OCI-LY7 (cell line): ENCODE data around the gene NHP2. TPM values are rescaled to one million over a fixed set of nuclear protein-coding genes. Genes with fewer than 3 reads are reported as not detected.

Experiments
- BruUV-seq: library from RNA; stranded (reverse); fragments of 400-500 nt; replicated peaks from 2 replicates; lab custom pipeline; 2021; lab: Mats Ljungman, UMichigan
- CTCF ChIA-PET: fragments of 300-600 bp; sonication (Branson Sonifier 250); formaldehyde crosslinking; loops from one replicate; lab custom pipeline; 2022; ENCODE audit warnings: antibody characterized with exemption; ENCODE audit not compliant: unreplicated experiment; lab: Charles Lee
- POLR2A ChIA-PET: fragments of 300-600 bp; sonication (Branson Sonifier 250); formaldehyde crosslinking; loops from one replicate; lab custom pipeline; 2022; ENCODE audit warnings: antibody characterized with exemption; lab: Charles Lee
- DNase-seq: peaks from one replicate; pipeline ENCODE4 v3.0.0-alpha.2; 2015; ENCODE audit warnings: low spot score
- H2AFZ ChIP-seq: fragments of 200-600 bp; sonication (generic), shearing (Covaris generic); 2 replicates; pipeline ENCODE4 v1.6.1; 2014; ENCODE audit warnings: mild to moderate bottlenecking, antibody characterized with exemption, low read length, moderate library complexity
- H3K27ac ChIP-seq: fragments of 200-600 bp; sonication (generic); 2 replicates; pipeline ENCODE4 v1.5.1; 2014; ENCODE audit warnings: mixed run types, low read depth, mild to moderate bottlenecking, moderate library complexity, low read length, inconsistent platforms; ENCODE audit not compliant: poor library complexity, severe bottlenecking
- H3K36me3 ChIP-seq: fragments of 200-600 bp; sonication (generic); 2 replicates; pipeline ENCODE4 v1.6.1; 2014; ENCODE audit warnings: mild to moderate bottlenecking, antibody characterized with exemption, low read length, moderate library complexity, mixed read lengths; ENCODE audit not compliant: insufficient read depth
- H3K4me1 ChIP-seq: fragments of 200-600 bp; sonication (generic); 2 replicates; pipeline ENCODE4 v1.5.1; 2014; ENCODE audit warnings: mild to moderate bottlenecking, low read length; ENCODE audit not compliant: insufficient read depth, poor library complexity, severe bottlenecking
- H3K4me2 ChIP-seq: fragments of 200-600 bp; sonication (generic); 2 replicates; pipeline ENCODE4 v1.6.1; 2014; ENCODE audit warnings: mild to moderate bottlenecking, low read length
- H3K4me3 ChIP-seq: fragments of 200-600 bp; sonication (generic); 2 replicates; pipeline ENCODE4 v1.5.1; 2014; ENCODE audit warnings: mild to moderate bottlenecking, low read depth, low read length; ENCODE audit not compliant: poor library complexity, severe bottlenecking
- H3K79me2 ChIP-seq: fragments of 200-600 bp; sonication (generic); 2 replicates; pipeline ENCODE4 v1.6.1; 2016; ENCODE audit warnings: low read depth, mild to moderate bottlenecking, low read length, moderate library complexity, mixed read lengths; ENCODE audit not compliant: insufficient read depth
- H3K9me2 ChIP-seq: fragments of 200-600 bp; sonication (generic); 2 replicates; pipeline ENCODE4 v1.6.1; 2016; ENCODE audit warnings: mild to moderate bottlenecking, low read length, mixed read lengths; ENCODE audit not compliant: insufficient read depth
- H3K9me3 ChIP-seq: fragments of 200-600 bp; sonication (generic); 2 replicates; pipeline ENCODE4 v1.6.1; 2014; ENCODE audit warnings: mild to moderate bottlenecking, mixed run types, low read length, mixed read lengths
- H4K20me1 ChIP-seq: fragments of 200-600 bp; sonication (generic); 2 replicates; pipeline ENCODE4 v1.6.1; 2014; ENCODE audit warnings: mild to moderate bottlenecking, antibody characterized with exemption, low read length, moderate library complexity, mixed read lengths; ENCODE audit not compliant: insufficient read depth
- CTCF ChIP-seq: fragments of 200-600 bp; sonication (generic); conservative IDR thresholded peaks from 2 replicates; pipeline ENCODE4 v1.5.1; 2014; ENCODE audit warnings: mild to moderate bottlenecking, antibody characterized with exemption, low read length, moderate library complexity, mixed read lengths
- EZH2phosphoT487 ChIP-seq: fragments of 200-600 bp; sonication (generic); IDR thresholded peaks from 2 replicates; pipeline ENCODE4 v1.6.1; 2018; ENCODE audit warnings: low read depth, borderline replicate concordance, mild to moderate bottlenecking, mixed run types, antibody characterized with exemption, low read length, moderate library complexity, mixed read lengths
- intact Hi-C: fragments of 100-400 bp; cut with micrococcal nuclease; formaldehyde crosslinking; loops from one replicate; pipeline ENCODE4 v1.10.0; 2022; ENCODE audit not compliant: unreplicated experiment
- total RNA-seq, 2 experiments: library from RNA; depleted of rRNA in 1 of 2; stranded (reverse); fragments of >200 nt in 1 of 2; shearing (Covaris generic) in 1 of 2; gene quantifications; 2 replicates each; pipeline ENCODE4 v1.2.3, GENCODE V29; 2014 to 2022

Gene NHP2
- total RNA-seq, 2 experiments from 2014 or later = 216 to 309 TPM

GRCh38 chr5:178193251-178193809 lies 39.6 kb upstream of the NHP2 start:
- BruUV-seq = no TSS peak
- H3K36me3 ChIP-seq = no peaks in the 10 kb centered on the region
- no peaks in the 10 kb centered on the region for H3K79me2 ChIP-seq
- H3K4me2 ChIP-seq = no peak overlapping the region
- ChIA-PET CTCF (no interaction called here), POLR2A (interaction anchor here (0.6 kb wide), 1 partner anchor 38 kb away, joined by 5 read pairs; no protein-coding TSS in a partner anchor)
- no peaks in the 10 kb centered on the region for H3K9me3 ChIP-seq
- H3K4me3 ChIP-seq = no peak overlapping the region
- no peaks in the 10 kb centered on the region for H3K9me2 ChIP-seq
- H3K27ac ChIP-seq = no peak overlapping the region
- no peaks in the 10 kb centered on the region for H3K4me1 ChIP-seq
- intact Hi-C loops = no loop called here
- DNase-seq = no peak
- no peaks in the 10 kb centered on the region for H4K20me1 ChIP-seq
- TF ChIP-seq CTCF (no peak), EZH2phosphoT487 (no peak)
- H2AFZ ChIP-seq = no peak overlapping the region

GRCh38 chr5:178192787-178193186 lies 39.1 kb upstream of the NHP2 start:
- intact Hi-C loops = no loop called here
- Histone ChIP-seq H3K27ac (no peak overlapping the region), H4K20me1 (no peaks in the 10 kb centered on the region), H3K9me2 (no peaks in the 10 kb centered on the region), H3K79me2 (no peaks in the 10 kb centered on the region), H3K9me3 (no peaks in the 10 kb centered on the region), H2AFZ (no peak overlapping the region), H3K4me2 (no peak overlapping the region), H3K4me1 (no peaks in the 10 kb centered on the region), H3K36me3 (no peaks in the 10 kb centered on the region), H3K4me3 (no peak overlapping the region)
- ChIA-PET POLR2A (interaction anchor here (0.6 kb wide), 1 partner anchor 39 kb away, joined by 5 read pairs; no protein-coding TSS in a partner anchor), CTCF (no interaction called here)
- no peak for TF ChIP-seq CTCF
- TF ChIP-seq EZH2phosphoT487 = no peak
- no TSS peak for BruUV-seq
- DNase-seq = no peak

- no peaks in the 10 kb centered on the region for H3K9me3 ChIP-seq
- CTCF ChIA-PET = no interaction called here
These were observed 38.6 kb upstream of the NHP2 start for GRCh38 chr5:178192244-178192643.

More at GRCh38 chr5:178192244-178192643, 38.6 kb upstream of the NHP2 start:
- no peak overlapping the region for H3K27ac ChIP-seq
- no peak overlapping the region for H3K4me2 ChIP-seq
- H2AFZ ChIP-seq = no peak overlapping the region
- no peaks in the 10 kb centered on the region for H4K20me1 ChIP-seq
- H3K4me3 ChIP-seq = no peak overlapping the region
- BruUV-seq = no TSS peak
- intact Hi-C loops = no loop called here
- no peaks in the 10 kb centered on the region for H3K79me2 ChIP-seq
- no peak for DNase-seq
- no peaks in the 10 kb centered on the region for H3K36me3 ChIP-seq
- H3K9me2 ChIP-seq = no peaks in the 10 kb centered on the region
- POLR2A ChIA-PET = no interaction called here
- TF ChIP-seq CTCF = no peak
- no peak for TF ChIP-seq EZH2phosphoT487
- no peaks in the 10 kb centered on the region for H3K4me1 ChIP-seq
